HG03439 (cell line): Measurements from ENCODE around the gene CLDN9.

Source experiments
- ATAC-seq: cut with Tn5 transposase; IDR thresholded peaks from one replicate; pipeline ENCODE4 v1.9.1; 2021; ENCODE audit warnings: mild to moderate bottlenecking, moderate library complexity; ENCODE audit not compliant: unreplicated experiment

Gene CLDN9

DNA sequence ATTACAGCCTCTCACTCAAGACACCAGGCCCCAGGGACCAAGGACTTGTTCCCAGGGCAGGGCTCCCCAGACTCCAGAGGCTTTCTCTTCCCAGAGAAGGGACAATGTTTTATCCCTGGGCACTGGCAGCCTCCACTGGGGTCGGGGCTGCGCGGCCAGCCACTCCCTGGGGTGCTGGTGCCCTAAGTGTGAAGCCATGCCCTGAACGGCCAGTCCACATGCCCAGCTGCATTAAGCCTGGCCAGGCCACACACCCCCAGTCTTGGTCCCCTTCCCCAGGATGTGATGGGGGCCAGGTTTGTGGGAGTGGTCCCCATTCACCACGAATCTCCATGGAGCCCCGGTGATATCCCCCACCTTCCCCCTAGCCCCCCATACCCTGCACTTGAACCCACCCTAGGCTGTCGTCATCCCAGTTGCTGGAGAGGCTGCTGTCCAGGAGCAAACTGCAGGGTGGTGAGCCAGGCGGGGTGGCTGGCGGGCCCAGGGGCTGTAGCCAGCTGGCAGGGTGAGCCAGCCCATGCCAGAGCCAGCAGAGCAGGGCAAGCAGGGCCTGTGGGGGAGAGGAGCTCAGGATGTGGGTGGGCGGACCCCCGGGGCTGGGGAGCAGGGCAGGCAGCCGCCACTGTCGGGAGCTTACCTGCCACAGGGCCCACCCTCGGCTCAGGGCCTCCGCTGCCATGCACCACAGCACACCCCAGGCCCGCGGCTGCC, 39.0 kb upstream of the CLDN9 start:
- ATAC-seq: no peak

DNA sequence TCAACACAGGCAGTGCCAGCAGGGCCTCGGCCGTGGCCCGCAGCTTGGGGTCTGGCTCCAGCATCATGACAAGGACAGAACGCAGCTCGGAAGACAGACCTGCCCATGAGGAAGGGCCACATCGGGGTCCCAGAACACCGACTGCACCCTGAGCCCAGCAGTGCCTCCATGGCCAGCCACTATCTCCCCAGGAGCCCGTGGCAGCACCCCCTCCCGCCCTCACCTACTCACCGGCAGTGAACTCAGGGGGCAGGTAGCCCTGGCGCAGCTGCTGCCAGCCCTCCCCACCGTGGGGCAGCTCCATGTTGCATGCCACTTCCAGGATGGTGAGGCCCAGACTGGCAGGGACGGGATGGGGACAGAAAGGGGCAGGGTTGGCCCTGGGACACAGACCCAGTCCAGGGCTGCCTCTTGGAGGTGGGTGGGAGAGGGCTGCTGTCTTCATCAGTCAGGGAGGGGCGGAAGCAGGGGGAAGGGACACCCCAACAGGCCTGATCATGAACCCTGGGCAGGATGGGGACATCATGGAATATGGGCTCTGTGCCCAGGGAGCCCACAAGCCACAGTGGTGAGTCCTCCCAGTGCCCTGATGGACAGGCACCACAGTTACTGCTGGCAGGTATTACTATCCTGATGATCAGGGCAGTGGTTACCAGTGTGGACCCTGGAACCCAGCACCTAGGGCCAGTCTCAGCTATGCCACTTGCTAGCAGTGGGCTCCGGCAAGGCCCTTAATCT, 38.2 kb upstream of the CLDN9 start:
- ATAC-seq: no peak

DNA sequence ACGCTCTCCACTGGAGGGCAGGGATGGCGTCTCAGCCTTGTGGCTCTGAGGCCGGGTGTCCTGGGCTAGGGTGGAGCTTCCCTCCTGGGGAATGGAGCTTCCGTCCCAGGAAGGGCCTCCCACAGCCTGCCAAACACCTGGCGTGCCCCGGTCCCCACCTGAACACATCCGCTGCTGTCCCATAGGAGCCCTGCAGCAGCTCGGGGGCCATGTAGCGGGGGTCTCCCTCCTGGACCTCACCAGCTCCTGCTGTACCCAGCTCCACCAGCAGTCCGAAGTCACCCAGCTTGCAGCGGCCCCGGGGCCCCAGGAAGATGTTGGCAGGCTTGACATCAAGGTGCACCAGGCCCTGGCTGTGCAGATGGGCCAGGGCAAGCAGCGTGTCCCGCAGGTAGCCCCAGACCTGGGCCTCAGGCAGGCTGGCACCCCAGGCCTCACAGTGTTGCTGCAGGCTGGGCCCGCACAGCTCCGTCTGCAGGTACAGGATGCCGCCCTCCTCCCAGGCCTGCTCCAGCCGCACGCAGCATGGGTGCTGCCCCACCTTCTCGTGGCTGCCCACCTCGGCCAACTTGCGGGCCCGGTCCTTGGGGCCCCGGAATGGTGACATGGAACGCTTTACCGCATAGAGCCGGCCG, 37.4 kb upstream of the CLDN9 start:
- no peak for ATAC-seq

DNA sequence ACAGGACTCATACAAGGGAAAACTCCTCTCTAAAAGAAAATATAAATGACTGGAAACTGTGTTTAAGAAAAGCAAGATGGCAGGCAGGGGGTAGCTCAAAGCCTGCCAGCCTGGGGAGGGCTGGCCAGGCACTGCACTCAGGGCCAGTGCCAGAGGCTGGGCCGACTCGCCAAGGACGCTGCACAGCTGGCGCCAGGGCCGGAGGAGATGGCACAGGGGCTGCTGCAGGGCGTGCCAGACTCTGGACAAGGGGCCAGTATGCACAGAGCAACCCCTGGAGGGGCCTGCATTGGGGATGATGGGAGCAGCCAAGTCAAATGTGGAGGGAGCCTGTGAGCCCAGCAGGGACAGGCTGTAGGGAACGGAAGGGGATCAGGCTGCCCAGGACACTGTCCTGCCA, 36.5 kb upstream of the CLDN9 start:
- no peak for ATAC-seq

DNA sequence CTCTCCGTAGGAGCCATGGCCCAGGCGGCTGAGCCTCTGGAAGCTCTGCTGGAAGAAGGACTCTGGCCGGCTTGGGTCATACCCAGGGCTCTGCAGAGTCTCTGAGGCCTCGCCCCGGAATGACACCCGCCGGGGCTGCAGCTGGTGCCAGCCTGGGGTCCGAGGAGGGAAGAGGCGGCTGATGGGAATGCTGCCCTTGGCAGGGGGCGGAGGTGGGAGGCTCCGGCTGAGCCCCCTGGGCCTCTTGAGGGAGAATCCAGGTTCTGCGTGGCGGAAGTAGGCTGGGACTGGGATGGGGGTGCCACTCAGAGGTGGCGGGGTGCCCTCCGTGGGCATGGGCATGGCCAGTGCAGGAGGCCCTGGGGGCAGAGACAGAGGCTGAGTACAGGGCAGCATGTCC, 36.0 kb upstream of the CLDN9 start:
- ATAC-seq: no peak

DNA sequence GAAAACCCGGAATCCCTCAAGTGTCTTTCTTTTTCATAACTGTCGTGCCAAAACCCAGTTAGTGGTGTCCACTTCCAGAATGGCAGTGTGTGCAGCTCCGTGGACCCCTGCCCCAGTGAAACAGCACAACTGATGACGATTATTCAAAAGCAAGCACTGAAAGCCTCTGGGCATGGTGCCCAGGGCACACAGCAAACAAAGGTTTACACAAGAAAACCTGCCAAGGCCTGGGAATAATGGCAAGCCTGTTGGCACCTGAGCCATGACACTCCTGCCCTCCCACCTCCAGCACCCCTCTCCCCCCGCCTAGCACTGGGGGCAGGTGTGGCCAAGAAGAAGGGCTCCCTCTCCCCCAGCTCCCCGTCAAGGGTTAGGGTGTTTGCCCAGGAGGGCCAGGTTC, 35.3 kb upstream of the CLDN9 start:
- no peak for ATAC-seq

DNA sequence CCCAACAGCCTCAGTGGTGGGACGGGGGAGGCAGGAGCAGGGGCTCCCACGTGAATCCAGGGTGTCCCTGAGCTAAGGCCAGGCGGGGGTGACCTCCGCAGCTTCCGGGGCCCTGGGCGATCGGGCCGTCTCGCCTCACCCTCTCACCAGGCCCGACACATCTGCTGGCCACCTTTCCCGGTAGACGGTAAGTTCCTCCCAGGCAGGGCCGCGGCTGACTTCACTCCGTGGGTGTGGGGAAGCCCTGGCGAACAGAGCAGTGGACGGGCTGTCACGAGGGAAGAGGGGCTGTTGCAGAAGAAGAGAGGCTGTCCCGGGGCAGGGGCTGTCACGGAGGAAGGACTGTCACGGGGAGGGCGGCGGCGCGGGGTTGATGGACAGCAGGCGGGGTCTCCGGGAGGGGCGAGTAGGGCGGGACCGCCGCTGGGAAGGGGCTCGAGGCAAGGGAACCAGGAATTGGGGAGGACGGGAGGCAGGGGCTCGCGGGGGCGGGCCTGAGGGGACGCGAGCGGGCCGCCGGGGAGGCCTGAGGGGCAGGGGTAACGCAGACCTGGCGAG, 33.0 kb upstream of the CLDN9 start:
- ATAC-seq: no peak

DNA sequence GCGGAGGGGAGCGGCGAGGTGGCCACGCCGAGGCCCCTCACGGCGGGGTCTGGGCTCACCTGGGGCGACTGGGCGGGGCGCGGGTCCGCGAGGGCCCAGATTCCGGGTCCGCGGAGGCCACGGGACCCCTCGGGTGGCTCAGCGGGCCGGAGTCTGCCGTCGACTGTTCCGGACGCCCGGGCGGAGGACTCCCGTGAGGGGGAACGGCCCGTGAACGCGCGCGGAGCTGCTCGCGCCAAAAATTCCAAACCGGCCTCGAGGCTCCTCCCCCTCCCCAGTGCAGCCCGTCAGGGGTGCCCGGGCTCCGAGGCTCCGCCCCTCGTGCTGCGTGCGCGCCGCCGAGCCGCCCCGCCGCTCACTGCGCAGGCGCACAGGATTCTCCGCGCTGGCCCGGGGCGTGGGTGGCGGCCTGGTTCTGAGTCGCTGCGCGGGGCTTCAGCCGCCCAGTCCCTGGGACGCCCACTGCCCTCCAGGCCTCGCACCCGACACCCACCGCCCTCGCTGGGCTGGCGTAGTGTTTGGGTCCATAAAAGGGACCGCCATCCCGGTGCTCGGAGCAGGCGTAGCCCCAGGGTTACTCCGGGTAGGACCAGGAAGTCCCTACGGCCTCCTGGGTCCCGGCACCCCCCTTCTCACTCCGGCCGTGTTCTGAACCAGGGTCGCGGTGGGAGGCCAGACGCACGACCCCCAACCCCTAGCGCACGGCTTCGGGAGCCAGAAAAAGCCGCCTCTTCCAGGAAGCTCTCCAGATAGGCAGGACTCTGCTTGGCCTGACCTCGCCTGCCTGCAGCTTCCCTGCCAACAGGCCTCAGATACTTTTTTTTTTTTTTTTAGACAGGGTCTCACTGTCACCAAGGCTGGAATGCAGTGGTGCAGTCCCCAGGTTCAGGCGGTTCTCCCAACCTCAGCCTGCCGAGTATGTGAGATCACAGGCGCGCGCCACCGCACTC, 32.2 kb upstream of the CLDN9 start, which contains the start of gene PKMYT1:
Gene PKMYT1, minus strand, starts transcription at position 220 of the 950 bp plus-strand sequence. CDS start 789 bp downstream, outside the sequence.
- peak; percentile 50 for ATAC-seq

DNA sequence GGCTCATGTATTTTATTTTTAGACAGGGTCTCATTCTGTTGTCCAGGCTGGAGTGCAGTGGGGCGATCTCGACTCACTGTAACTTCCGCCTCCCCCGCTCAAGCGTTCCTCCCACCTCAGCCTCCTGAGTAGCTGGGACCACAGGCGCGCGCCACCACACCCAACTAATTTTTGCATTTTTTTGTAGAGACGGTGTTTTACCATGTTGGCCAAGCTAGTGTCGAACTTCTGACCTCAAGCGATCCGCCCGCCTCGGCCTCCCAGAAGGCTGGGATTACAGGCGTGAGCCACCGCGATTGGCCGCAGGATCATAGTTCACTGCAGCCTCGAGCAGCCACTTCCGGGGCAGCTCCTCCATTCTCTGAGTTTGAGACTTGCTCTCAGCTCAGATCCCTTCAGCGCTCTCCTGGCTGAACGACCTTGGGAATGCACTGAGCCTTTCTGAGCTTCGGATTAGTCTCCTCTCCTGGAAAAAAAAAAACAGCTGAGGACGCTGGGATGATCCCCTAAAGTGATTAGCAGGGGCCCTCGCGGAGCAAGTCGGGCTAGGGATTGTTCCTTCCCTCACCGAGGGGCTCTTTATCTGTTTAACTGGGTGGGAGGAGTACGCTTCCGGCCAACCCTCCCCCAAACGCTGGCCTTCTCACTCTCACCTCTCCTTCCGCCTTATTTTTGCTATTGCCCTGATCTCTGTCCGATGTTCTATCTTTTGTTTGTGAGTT, 31.4 kb upstream of the CLDN9 start:
- ATAC-seq: no peak

DNA sequence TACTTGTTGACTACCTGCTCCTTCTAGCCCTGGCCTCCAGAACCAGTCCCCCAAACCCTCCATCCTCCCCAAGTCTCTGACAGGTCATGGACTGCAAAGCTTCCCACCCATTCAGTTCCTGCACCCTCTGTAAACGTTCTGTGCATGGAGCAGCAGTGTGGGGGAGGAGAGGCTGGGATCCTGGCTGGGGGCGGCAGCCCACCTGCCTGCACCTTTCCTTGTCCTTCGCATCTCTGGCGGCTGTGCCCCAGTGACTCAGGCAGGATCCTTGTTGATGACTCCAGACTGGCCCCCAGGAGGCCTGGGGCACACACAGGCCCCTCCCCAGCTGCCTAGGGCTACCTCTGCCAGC, 30.8 kb upstream of the CLDN9 start:
- no peak for ATAC-seq

DNA sequence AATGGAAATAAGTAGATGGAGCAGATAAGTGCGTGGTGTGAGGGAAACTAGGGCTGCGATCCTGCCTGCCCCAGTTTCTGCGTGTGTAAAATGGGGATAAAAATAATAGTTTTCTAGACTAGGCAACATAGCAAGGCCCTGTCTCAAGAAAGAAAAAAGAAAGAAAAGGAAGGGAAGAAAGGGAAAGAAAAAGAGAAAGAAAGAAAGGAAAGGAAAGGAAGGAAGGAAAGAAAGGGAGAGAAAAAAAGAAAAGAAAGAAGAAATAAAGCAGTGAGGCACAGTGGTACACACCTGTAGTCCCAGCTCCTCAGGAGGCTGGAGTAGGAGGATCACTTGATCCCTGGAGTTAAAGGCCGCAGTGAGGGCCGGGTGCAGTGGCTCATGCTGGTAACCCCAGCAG, 30.3 kb upstream of the CLDN9 start:
- no peak for ATAC-seq

DNA sequence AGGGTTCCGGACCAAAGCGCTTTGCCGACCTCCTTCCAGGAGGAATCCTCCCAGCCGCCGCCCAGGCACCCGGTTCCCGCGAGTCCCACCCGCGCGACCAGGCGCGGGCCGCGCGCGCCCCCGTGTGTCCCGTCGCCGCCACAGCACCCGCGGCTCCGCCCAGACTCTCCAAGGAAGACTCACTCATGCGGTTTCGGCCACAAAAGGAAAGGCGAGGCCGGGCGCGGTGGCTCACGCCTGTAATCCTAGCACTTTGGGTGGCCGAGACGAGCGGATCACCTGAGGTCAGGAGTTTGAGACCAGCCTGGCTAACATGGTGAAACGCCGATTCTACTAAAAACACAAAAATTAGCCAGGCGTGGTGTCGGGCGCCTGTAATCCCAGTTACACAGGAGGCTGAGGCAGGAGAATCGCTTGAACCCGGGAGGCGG, 29.0 kb upstream of the CLDN9 start:
- ATAC-seq: peak; percentile 42

DNA sequence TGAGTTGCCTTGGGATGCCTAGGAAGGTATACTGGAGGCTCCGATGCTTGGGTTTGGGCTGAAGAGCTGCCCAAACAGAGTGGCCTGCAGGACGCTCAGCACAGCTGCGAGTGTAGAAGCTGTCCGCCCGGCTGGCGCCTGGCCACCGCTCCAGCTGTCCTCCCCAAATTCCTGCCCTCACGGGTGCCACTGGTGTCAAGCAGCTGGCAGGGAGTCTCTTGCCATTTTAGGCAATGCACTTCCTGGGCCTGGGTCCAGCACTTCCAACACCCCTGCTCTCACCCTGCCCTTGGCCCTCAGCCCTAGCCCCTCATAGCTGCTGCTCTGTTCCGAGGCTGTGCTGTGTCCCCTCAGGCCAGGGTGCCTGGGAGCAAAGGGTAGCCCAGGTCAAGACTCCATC, 27.3 kb upstream of the CLDN9 start:
- ATAC-seq: no peak

DNA sequence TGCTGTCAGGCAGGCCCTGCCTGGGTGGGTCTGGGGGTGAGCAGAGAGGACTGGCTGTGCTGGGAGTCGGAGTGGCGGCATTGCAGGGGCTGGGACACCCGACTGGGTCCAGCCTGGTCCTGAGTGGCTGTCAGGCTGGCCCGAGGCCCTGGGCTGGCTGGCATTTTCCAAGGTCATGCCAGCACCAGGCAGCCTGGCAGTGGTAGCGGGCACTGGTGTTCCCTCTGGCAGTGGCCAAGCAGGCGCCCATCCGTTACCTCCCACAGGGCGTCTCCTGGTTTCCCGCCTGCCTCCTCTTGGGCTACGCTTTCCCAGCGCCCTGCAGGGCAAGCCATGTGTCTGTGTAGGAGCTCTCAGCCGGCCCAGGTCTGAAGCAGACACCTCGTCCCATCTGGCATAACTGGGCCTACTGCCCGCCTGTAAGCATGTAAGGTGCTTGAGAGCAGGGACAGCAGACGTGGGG, 26.8 kb upstream of the CLDN9 start:
- ATAC-seq: no peak

DNA sequence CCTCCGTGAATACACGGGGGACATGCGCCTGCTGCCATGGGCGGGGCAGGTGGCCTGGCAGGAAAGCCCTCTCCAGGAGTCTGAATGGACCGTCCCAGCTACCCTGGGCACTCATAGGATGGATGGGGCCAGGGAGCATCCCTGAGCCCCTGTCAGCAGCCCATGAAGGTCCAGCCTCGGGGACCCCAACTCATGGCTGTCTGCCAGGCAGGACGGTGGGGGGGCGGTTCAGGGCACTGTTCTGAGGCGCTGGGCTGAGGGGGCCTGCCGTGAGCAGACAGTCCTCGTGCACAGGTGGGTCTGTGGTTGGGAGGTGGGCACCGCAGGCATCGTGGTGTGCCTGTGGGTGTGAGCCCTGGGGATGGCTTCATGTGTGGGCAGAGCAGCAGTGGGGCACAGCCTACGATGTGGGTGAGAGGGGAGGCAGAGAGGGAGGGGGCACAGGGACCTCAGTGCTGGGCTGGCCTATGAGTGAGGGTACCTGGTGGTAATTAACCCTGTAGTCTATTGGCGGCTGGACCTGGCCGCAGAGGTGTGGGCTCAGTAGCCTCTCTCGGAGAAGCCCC, 26.0 kb upstream of the CLDN9 start:
- ATAC-seq: no peak

DNA sequence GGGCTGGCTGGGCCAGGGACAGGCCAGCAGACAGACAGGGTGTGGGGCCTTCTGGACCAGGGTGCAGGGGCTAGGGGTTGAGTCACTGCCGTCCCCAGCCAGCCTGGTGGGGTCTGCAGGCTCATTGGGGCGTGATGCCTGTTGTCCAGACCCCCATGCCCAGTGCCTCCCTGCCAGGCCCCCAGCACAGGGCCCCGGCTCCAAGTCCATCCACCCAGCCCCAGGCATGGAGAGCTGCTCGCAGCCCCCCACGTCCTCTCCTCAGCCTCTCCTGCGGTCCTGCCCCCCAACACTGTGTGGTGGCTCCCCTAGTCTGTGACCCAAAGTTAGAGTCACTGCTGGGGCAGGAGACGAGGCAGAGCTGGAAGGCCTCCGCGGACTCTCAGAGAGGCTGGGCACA, 25.4 kb upstream of the CLDN9 start:
- no peak for ATAC-seq

DNA sequence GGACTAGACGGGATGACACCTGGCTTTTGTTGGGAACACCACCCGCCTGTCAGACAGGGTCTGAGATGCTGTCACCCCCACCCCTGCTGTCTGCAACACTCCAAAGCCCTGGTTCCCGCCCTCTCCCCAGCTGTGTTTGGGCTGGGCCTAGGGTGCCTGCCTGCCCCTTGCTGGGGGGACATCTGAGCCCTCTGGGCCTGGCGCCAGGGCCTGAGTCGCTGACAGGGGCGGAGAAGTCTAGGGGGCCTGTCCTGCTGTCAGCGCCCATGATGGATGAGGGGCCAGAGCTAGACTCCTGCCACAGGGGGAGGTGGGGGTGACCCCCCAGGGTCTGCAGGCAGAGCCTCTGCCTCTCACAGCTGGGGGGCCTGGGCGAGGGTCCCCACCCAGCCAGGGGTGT, 24.9 kb upstream of the CLDN9 start:
- ATAC-seq: no peak

DNA sequence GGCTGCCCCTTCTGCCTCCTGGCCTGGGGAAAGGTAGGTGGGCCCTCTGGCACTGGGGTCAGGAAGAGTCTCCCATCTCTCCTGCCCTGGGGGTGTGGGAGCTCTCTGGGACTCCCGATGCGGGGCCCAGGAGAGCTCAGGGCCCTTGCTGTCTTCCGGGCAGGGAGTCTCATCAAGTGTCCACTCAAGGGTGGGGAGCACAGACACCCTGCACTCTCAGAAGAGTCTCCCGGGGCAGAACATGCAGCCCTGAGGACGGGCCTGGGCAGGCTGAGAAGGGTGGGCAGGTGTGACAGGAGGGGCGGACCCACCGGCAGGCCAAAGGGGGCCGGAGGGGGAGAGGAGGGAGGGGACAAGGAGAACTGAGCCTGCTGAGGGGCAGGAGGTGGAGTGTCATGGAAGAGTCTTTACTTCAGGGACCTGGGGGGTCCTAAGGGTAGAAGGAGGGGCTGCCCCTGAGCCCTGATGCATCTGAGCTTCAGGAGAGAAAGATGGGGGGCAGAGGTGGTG, 24.1 kb upstream of the CLDN9 start:
- ATAC-seq: no peak

DNA sequence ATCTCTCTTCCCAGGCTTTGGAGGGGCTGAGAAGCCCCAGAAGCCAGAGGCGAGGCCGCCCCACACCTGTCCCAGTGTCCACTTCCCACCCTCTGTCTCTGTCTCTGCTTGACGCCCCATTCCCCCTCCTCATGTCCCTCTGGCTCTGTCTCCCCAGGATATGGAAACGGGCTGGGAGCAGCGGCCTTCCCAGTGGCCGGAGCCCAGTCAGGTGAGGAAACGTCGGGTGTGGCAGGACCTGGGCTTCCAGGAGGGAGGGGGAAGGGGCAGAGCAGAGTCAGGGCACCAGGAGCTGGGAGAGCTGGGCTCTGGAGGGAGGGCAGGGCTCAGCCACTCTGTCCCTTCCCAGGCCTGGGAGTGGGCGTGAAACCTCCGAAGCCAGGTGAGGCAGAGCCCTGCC, 21.8 kb upstream of the CLDN9 start:
- no peak for ATAC-seq
